Right lobe of liver (tissue), 4 donors: ENCODE data around the gene TAF3.

ENCODE experiments used
- CTCF ChIP-seq, 4 donors: fragments of 200-600 bp in 3 of 4; fragments of 450-650 bp in 1 of 4; IDR thresholded peaks; one replicate each; pipeline versions ENCODE4 v1.5.1 to v1.8.0; 2016 to 2022; ENCODE audit warnings: antibody characterized with exemption in 4 of 4, mild to moderate bottlenecking in 2 of 4
- POLR2A ChIP-seq: fragments of 450-650 bp; IDR thresholded peaks from one replicate; pipeline ENCODE4 v1.6.1; 2017; ENCODE audit warnings: antibody characterized with exemption, mild to moderate bottlenecking
- donor health status: DM: no; HTN: no; CAD: no.
- donor health status: DM: no; HTN: no; CAD: no.
- donor health status: DM: no; HTN: yes; CAD: no.

DNA sequence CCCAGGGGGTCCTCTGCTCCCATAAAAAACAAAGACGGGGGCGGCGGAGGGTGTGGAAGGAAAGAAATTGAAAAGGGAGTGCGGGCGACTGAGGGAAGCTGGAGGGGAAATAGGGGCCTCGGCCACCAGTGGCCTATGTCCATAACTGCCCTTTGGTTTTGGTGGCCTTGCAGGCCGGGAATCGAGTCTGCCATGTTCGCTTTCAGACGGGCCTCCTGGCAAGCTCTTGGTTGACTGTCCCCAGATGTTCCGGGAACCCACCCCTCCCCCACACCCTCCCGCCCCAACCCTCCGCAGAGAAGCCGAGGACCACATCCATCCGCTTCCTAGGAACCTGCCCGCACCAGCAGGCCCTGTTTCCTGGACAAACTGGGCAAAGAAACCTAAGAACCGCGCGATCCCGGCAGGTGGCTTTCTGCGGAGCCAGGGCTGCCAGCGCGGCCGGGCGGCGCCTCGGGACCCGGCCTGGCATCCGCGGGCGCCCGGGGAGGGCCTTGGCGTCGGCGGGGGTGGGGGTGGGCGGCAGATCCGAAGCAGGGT, 216.2 kb downstream of the TAF3 start:
- TF ChIP-seq CTCF (IDR thresholded peaks at IDR 0.05) (no peak), POLR2A (no peak)
